GM23338 (cell line): ENCODE measurements around the gene ACVR1C.

ENCODE experiments used
- CREB1 ChIP-seq: fragments of 250-450 bp; sonication (Bioruptor Pico); IDR thresholded peaks from 2 replicates; pipeline ENCODE4 v1.5.0; 2020; ENCODE audit warnings: low read depth, mild to moderate bottlenecking, moderate library complexity
- CTCF ChIP-seq, 2 experiments: fragments of 200-600 bp in 1 of 2; sonication (generic) in 1 of 2; conservative IDR thresholded peaks; 2 replicates each; pipeline versions ENCODE4 v1.5.1 to v1.6.1; 2016 to 2017; ENCODE audit warnings: antibody characterized with exemption in 2 of 2, low read depth in 2 of 2, mild to moderate bottlenecking in 2 of 2, moderate library complexity in 1 of 2
- ETS1 ChIP-seq: IDR thresholded peaks from 2 replicates; pipeline ENCODE4 v1.6.1; 2016; ENCODE audit warnings: antibody characterized with exemption
- EZH2 ChIP-seq: fragments of 200-600 bp; sonication (generic); IDR thresholded peaks from one replicate; pipeline ENCODE4 v1.8.0; 2017; ENCODE audit warnings: antibody characterized with exemption, mild to moderate bottlenecking, low read depth; ENCODE audit not compliant: unreplicated experiment
- EZH2phosphoT487 ChIP-seq: fragments of 200-600 bp; sonication (generic); IDR thresholded peaks from one replicate; pipeline ENCODE4 v1.8.1; 2018; ENCODE audit warnings: antibody characterized with exemption; ENCODE audit not compliant: unreplicated experiment
- NANOG ChIP-seq: IDR thresholded peaks from 2 replicates; pipeline ENCODE4 v1.6.1; 2016; ENCODE audit warnings: antibody characterized with exemption, borderline replicate concordance
- POLR2AphosphoS5 ChIP-seq: IDR thresholded peaks from 2 replicates; pipeline ENCODE4 v1.6.1; 2016; ENCODE audit warnings: antibody characterized with exemption, low read depth
- STAT1 ChIP-seq: IDR thresholded peaks from one replicate; pipeline ENCODE4 v1.6.1; 2016; ENCODE audit warnings: antibody characterized with exemption; ENCODE audit not compliant: unreplicated experiment
- ZNF114 ChIP-seq: fragments of 250-450 bp; sonication (Bioruptor Pico); IDR thresholded peaks from 2 replicates; pipeline ENCODE4 v1.5.0; 2020; ENCODE audit warnings: mild to moderate bottlenecking, moderate library complexity
- ZNF462 ChIP-seq: fragments of 250-450 bp; sonication (Bioruptor Pico); IDR thresholded peaks from 2 replicates; pipeline ENCODE4 v1.5.0; 2020; ENCODE audit warnings: mild to moderate bottlenecking, moderate library complexity
- TF ChIP-seq, protein P1 (sequence below): IDR thresholded peaks from one replicate; pipeline ENCODE4 v1.6.1; 2018; ENCODE audit warnings: antibody characterized with exemption; ENCODE audit not compliant: unreplicated experiment

- TF ChIP-seq CTCF (conservative IDR thresholded peaks at IDR 0.05; ENCODE audit: low read depth in 2 of 2) (no peak), EZH2phosphoT487 (no peak), EZH2 (no peak), POLR2AphosphoS5 (no peak), NANOG (no peak), ETS1 (no peak), ZNF462 (CRISPR knock-in tag) (no peak), CREB1 (CRISPR knock-in tag) (no peak), STAT1 (no peak), ZNF114 (CRISPR knock-in tag) (no peak)
- TF ChIP-seq, protein P1, sequence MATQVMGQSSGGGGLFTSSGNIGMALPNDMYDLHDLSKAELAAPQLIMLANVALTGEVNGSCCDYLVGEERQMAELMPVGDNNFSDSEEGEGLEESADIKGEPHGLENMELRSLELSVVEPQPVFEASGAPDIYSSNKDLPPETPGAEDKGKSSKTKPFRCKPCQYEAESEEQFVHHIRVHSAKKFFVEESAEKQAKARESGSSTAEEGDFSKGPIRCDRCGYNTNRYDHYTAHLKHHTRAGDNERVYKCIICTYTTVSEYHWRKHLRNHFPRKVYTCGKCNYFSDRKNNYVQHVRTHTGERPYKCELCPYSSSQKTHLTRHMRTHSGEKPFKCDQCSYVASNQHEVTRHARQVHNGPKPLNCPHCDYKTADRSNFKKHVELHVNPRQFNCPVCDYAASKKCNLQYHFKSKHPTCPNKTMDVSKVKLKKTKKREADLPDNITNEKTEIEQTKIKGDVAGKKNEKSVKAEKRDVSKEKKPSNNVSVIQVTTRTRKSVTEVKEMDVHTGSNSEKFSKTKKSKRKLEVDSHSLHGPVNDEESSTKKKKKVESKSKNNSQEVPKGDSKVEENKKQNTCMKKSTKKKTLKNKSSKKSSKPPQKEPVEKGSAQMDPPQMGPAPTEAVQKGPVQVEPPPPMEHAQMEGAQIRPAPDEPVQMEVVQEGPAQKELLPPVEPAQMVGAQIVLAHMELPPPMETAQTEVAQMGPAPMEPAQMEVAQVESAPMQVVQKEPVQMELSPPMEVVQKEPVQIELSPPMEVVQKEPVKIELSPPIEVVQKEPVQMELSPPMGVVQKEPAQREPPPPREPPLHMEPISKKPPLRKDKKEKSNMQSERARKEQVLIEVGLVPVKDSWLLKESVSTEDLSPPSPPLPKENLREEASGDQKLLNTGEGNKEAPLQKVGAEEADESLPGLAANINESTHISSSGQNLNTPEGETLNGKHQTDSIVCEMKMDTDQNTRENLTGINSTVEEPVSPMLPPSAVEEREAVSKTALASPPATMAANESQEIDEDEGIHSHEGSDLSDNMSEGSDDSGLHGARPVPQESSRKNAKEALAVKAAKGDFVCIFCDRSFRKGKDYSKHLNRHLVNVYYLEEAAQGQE, result no peak
Observed at GRCh38 chr2:157538064-157538463, 90.6 kb downstream of the ACVR1C start.
